Fibroblast of pulmonary artery (primary cell): ENCODE measurements around the gene SIPA1.

Experiments used
- DNase-seq: peaks from one replicate; pipeline ENCODE4 v3.0.0-alpha.2; 2010; ENCODE audit warnings: low read depth
- H3K4me3 ChIP-seq: replicated peaks from 2 replicates; pipeline ENCODE4 v1.5.1; 2011; ENCODE audit warnings: low read depth, mild to moderate bottlenecking, control low read depth, low read length, moderate library complexity
- TF ChIP-seq, protein P1 (sequence below): IDR thresholded peaks from 2 replicates; pipeline ENCODE4 v1.5.1; 2011; ENCODE audit warnings: mild to moderate bottlenecking, control low read depth, low read length, inconsistent platforms; ENCODE audit errors: missing control alignments

Gene SIPA1

GRCh38 chr11:65615950-65616574 lies 21.8 kb upstream of the SIPA1 start:
- H3K4me3 ChIP-seq = peak overlapping the region; percentile 88
- no peak for DNase-seq
- TF ChIP-seq, protein P1, sequence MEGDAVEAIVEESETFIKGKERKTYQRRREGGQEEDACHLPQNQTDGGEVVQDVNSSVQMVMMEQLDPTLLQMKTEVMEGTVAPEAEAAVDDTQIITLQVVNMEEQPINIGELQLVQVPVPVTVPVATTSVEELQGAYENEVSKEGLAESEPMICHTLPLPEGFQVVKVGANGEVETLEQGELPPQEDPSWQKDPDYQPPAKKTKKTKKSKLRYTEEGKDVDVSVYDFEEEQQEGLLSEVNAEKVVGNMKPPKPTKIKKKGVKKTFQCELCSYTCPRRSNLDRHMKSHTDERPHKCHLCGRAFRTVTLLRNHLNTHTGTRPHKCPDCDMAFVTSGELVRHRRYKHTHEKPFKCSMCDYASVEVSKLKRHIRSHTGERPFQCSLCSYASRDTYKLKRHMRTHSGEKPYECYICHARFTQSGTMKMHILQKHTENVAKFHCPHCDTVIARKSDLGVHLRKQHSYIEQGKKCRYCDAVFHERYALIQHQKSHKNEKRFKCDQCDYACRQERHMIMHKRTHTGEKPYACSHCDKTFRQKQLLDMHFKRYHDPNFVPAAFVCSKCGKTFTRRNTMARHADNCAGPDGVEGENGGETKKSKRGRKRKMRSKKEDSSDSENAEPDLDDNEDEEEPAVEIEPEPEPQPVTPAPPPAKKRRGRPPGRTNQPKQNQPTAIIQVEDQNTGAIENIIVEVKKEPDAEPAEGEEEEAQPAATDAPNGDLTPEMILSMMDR = no peak

DNA sequence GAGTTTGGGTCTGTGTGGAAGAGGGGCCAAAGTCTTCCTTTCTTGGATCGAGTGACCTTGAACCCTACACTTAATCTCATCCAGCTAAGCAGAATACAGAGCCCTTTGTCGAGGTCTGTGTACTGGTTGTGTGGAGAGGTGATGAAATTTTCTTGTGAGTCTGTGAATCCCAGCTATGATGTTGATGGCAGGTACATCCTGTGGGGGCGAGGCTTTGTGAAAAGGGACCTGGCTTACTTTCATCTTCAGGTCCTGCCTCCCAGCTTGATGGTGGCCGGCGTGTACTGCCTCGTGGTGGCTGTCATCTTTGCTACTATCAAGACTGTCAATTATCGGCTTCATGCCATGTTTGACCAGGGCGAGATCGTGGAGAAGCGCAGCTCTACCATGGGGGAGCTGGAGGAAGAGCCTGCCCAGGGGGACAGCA lies 21.3 kb upstream of the SIPA1 start:
- H3K4me3 ChIP-seq = peak overlapping the region; percentile 88
- TF ChIP-seq, protein P1 = no peak
- DNase-seq = no peak

DNA sequence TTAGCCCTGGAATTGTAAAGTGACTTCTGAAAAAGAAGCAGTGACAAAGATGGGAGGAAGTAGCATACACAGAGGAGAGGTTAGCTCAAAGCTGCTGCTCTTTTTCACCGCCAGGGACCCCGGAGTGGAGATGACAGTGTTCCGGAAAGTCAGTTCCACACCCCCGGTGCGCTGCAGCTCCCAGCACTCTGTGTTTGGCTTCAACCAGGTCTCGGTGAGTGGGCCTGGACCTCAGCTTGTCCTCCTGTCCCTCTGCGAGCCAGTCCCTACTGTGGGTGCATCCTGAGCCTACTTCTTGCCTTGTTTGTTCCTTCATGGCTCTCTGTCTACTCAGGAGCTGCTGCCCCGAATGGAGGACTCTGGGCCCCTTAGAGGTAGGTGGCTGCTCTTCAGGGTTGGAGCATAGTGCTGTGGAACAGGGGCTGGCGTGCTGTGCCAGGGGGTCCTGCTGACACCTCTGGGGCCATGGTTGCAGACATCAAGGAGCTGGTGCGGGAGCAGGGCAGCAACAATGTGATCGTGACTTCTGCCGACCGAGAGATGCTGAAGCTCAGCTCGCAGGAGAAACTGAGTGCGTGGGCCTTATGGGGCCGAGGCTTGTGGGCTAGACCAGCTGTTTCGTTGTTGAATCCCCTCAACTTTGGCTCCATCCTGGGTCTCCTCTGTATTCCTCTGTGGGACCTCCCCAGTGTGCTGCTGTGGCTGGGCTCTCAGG lies 20.6 kb upstream of the SIPA1 start:
- no peak for DNase-seq
- H3K4me3 ChIP-seq = peak overlapping the region; percentile 88
- TF ChIP-seq, protein P1 = no peak

DNA sequence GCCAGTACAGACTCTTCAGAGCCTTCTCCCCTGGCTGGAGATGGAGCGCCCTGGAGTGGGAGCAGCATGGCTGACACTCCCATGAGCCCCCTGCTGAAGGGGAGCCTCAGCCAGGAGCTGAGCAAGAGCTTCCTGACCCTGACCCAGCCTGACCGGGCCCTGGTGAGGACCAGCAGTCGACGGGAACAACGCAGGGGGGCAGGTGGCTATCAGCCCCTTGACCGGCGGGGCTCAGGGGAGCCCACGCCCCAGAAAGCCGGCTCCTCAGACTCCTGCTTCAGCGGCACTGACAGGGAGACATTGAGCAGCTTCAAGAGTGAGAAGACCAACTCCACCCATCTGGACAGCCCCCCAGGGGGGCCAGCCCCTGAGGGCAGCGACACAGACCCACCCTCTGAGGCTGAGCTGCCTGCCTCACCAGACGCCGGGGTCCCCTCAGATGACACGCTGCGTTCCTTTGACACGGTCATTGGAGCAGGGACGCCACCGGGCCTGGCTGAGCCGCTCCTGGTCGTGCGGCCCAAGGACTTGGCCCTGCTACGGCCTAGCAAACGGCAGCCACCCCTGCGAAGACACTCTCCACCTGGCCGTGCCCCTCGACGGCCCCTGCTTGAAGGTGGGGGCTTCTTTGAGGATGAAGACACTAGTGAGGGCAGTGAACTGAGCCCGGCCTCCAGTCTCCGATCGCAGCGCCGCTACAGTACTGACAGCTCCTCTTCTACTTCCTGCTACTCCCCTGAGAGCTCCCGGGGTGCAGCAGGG lies 19.7 kb upstream of the SIPA1 start:
- no peak for DNase-seq
- TF ChIP-seq, protein P1 = no peak
- no peak overlapping the region for H3K4me3 ChIP-seq

DNA sequence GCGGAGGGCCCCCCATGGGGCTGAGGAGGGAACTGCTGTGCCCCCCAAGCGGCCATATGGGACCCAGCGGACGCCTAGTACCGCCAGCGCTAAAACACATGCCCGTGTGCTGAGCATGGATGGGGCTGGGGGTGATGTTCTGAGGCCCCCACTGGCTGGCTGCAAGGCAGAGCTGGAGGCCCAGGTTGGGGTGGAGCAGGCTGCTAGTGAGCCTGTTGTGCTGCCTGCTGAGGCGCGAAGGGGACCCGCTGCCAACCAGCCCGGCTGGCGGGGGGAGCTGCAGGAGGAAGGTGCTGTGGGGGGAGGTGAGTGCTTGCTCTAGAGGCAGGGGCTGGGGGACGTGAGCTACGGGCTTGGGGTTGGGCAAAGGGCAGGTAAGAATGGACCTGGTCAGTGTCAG lies 19.1 kb upstream of the SIPA1 start:
- TF ChIP-seq, protein P1 = no peak
- no peak for DNase-seq
- no peak overlapping the region for H3K4me3 ChIP-seq

GRCh38 chr11:65619281-65619928 lies 18.5 kb upstream of the SIPA1 start:
- DNase-seq = no peak
- TF ChIP-seq, protein P1 = no peak
- no peak overlapping the region for H3K4me3 ChIP-seq
